Calu3 (cell line): ENCODE results near the gene RAI1. TPM values are rescaled to one million over a fixed set of nuclear protein-coding genes. Genes with fewer than 3 reads are reported as not detected.

Experiments
- BruUV-seq: library from RNA; stranded (reverse); fragments of 400-500 nt; replicated peaks from 2 replicates; lab custom pipeline; 2021; lab: Mats Ljungman, UMichigan
- CTCF ChIA-PET: fragments of 300-600 bp; sonication (Branson Sonifier 250); formaldehyde crosslinking; loops from one replicate; lab custom pipeline; 2022; ENCODE audit warnings: antibody characterized with exemption; lab: Charles Lee
- DNase-seq: peaks from one replicate; pipeline ENCODE4 v3.0.0; 2022
- H3K27ac Mint-ChIP-seq: one replicate; pipeline ENCODE4 v1.8.0; 2022; ENCODE audit warnings: mixed read lengths; ENCODE audit not compliant: unreplicated experiment
- H3K27me3 Mint-ChIP-seq: one replicate; pipeline ENCODE4 v1.8.0; 2022; ENCODE audit warnings: mixed read lengths; ENCODE audit not compliant: unreplicated experiment
- H3K36me3 Mint-ChIP-seq: one replicate; pipeline ENCODE4 v1.8.0; 2022; ENCODE audit warnings: mild to moderate bottlenecking, moderate library complexity, mixed read lengths; ENCODE audit not compliant: insufficient read depth, unreplicated experiment
- H3K4me1 Mint-ChIP-seq: one replicate; pipeline ENCODE4 v1.8.0; 2022; ENCODE audit warnings: mild to moderate bottlenecking, low read depth, mixed read lengths; ENCODE audit not compliant: unreplicated experiment
- H3K4me3 Mint-ChIP-seq: one replicate; pipeline ENCODE4 v1.8.0; 2022; ENCODE audit warnings: mild to moderate bottlenecking, low read depth, moderate library complexity, mixed read lengths; ENCODE audit not compliant: unreplicated experiment
- H3K9me3 Mint-ChIP-seq: one replicate; pipeline ENCODE4 v1.8.0; 2022; ENCODE audit warnings: low read depth, mixed read lengths; ENCODE audit not compliant: unreplicated experiment
- intact Hi-C: fragments of 100-400 bp; cut with micrococcal nuclease; formaldehyde crosslinking; loops from one replicate; pipeline ENCODE4 v1.10.0; 2022; ENCODE audit not compliant: unreplicated experiment
- total RNA-seq: library from RNA; stranded (reverse); gene quantifications from 2 replicates; pipeline ENCODE4 v1.2.3, GENCODE V29; 2022
- TF ChIP-seq, protein P1 (sequence below): fragments of 200-600 bp; IDR thresholded peaks from one replicate; pipeline ENCODE4 v1.8.0; 2022; ENCODE audit warnings: antibody characterized with exemption; ENCODE audit not compliant: unreplicated experiment

RAI1 gene
- total RNA-seq, 1 experiment from 2014 or later = 38.0 TPM

DNA sequence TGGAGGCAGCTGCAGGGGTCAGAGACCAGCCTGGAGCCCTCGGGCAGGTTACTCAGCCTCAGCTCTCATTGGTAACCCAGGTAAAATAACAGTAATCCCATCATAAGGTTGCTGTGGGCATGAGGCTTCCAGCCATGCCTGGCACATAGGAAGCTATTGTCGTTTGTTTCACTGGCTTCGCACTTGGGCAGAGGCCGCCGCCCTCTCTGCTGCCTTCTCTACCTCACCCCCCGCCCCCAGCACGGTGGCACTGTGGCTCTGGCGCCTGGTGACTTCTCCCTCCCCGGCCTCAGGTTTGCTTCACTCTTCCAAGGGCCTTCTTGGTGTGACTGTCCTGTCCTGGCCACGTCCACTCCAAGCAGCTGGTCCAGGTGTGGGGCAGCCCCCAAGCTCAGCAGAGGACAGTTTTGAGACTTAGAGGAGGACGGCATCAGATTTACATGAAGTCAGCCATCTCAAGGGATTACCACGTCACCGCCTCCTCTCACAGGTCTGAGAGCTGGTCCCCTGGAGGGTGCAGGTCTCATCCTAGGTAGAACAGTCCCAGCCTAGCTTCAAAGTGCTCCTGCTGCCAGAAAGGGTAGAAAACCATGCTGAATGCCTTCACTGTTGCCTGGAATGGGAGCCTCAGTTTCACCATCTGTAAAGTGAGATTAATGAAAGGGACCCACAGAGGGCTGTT is 120.7 kb downstream of the RAI1 start:
- TF ChIP-seq, protein P1, sequence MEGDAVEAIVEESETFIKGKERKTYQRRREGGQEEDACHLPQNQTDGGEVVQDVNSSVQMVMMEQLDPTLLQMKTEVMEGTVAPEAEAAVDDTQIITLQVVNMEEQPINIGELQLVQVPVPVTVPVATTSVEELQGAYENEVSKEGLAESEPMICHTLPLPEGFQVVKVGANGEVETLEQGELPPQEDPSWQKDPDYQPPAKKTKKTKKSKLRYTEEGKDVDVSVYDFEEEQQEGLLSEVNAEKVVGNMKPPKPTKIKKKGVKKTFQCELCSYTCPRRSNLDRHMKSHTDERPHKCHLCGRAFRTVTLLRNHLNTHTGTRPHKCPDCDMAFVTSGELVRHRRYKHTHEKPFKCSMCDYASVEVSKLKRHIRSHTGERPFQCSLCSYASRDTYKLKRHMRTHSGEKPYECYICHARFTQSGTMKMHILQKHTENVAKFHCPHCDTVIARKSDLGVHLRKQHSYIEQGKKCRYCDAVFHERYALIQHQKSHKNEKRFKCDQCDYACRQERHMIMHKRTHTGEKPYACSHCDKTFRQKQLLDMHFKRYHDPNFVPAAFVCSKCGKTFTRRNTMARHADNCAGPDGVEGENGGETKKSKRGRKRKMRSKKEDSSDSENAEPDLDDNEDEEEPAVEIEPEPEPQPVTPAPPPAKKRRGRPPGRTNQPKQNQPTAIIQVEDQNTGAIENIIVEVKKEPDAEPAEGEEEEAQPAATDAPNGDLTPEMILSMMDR = no peak
- CTCF ChIA-PET = no interaction called here
- Mint-ChIP-seq H3K36me3 (peaks cover 53% of the 10 kb centered on the region), H3K27me3 (no peaks in the 10 kb centered on the region), H3K4me1 (peaks cover 7% of the 10 kb centered on the region), H3K9me3 (no peaks in the 10 kb centered on the region), H3K27ac (no peak overlapping the region), H3K4me3 (no peak overlapping the region)
- intact Hi-C loops = no loop called here
- no peak for DNase-seq
- BruUV-seq = no TSS peak

DNA sequence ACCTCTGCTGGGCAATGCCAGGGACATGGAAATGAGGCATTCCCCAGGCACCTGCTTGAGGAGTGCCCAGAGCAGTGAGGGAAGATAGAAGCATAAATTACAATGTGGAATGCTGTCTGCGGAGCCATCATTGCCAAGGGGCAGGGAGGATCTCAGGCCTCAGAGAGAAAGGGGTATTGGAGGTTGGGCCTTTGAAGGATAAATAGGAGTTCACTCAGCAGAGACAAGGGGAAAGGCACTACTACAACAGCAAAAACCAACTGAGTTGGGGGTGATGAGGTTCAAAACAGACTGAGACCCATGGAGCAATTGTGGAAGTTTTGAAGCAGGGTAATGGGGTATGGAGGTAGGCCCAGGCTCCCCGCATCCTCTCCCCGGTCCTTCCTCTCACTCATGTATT is 122.7 kb downstream of the RAI1 start:
- intact Hi-C loops = no loop called here
- Mint-ChIP-seq H3K4me3 (no peak overlapping the region), H3K27me3 (no peaks in the 10 kb centered on the region), H3K4me1 (peaks cover 7% of the 10 kb centered on the region), H3K9me3 (no peaks in the 10 kb centered on the region), H3K27ac (no peak overlapping the region), H3K36me3 (peaks cover 57% of the 10 kb centered on the region)
- BruUV-seq = no TSS peak
- no peak for DNase-seq
- CTCF ChIA-PET = no interaction called here
- TF ChIP-seq, protein P1 = no peak

DNA sequence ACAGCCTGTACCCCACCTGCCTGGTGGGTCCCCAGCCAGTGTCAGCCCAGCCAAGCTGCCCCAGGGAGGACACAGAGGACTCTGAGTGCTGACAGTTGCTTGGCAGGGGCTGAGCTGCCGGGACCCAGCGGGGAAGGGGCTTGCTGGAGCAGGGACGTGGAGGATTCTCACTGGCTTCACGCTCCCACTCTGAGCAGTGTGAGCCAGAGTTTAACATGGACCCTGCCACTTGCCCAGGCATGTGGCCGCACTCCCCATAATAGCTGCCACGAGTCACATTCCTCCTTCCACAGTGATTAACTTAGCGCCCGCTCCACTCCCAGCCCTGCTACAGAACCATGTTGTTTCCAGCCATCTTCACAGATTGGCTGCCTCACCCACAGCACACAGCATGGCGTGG is 124.3 kb downstream of the RAI1 start:
- Mint-ChIP-seq H3K36me3 (peaks cover 63% of the 10 kb centered on the region), H3K4me3 (no peak overlapping the region), H3K27ac (peak overlapping the region; percentile 41), H3K4me1 (peaks cover 7% of the 10 kb centered on the region), H3K9me3 (no peaks in the 10 kb centered on the region), H3K27me3 (no peaks in the 10 kb centered on the region)
- CTCF ChIA-PET = no interaction called here
- intact Hi-C loops = no loop called here
- TF ChIP-seq, protein P1 = no peak
- no peak for DNase-seq
- BruUV-seq = no TSS peak

DNA sequence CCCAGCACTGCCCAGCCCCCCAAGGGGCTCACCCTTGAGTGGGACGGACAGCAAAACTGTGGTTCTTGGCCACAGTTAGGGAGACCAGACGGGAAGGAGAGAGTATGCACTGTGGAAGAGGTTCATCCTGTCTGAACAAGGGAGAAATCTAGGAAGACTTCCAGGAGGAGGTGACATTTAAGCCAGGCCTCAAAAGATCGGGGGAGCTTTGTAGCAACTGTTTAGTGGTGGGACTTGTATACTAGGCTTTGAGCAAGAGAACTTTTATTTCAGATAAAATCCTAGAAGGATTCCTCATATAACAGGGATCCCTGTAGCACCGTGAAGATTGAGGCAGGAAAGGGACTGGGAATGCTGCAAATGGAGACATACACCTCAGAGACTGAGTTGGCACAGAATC is 124.8 kb downstream of the RAI1 start:
- Mint-ChIP-seq H3K4me1 (peaks cover 7% of the 10 kb centered on the region), H3K4me3 (no peak overlapping the region), H3K27ac (peak overlapping the region; percentile 41), H3K27me3 (no peaks in the 10 kb centered on the region), H3K9me3 (no peaks in the 10 kb centered on the region), H3K36me3 (peaks cover 67% of the 10 kb centered on the region)
- BruUV-seq = no TSS peak
- CTCF ChIA-PET = interaction anchor here (0.6 kb wide), 1 partner anchor 20 kb away, joined by 3 read pairs; no protein-coding TSS in a partner anchor
- DNase-seq = no peak
- intact Hi-C loops = no loop called here
- TF ChIP-seq, protein P1 = no peak
